Hepatocyte (in vitro differentiated cells): ENCODE data around the gene SPOPL.

ENCODE experiments used
- CTCF ChIP-seq: fragments of 200-600 bp; sonication (generic); IDR thresholded peaks from 2 replicates; pipeline ENCODE4 v1.5.1; 2016; ENCODE audit warnings: antibody characterized with exemption, mild to moderate bottlenecking; ENCODE audit not compliant: poor library complexity
- EZH2 ChIP-seq: fragments of 200-600 bp; sonication (generic); IDR thresholded peaks from 2 replicates; pipeline ENCODE4 v1.6.1; 2016; ENCODE audit warnings: antibody characterized with exemption, mild to moderate bottlenecking, borderline replicate concordance
- EZH2phosphoT487 ChIP-seq: fragments of 200-600 bp; sonication (generic); IDR thresholded peaks from one replicate; pipeline ENCODE4 v1.6.1; 2018; ENCODE audit warnings: antibody characterized with exemption, mild to moderate bottlenecking, low read depth, moderate library complexity; ENCODE audit not compliant: unreplicated experiment, severe bottlenecking

- TF ChIP-seq CTCF (no peak), EZH2 (no peak), EZH2phosphoT487 (no peak)
Observed at GRCh38 chr2:138577066-138577465, 75.5 kb downstream of the SPOPL start.
